HEK293 (cell line): Measurements from ENCODE around the gene TSLP.

ENCODE experiments used
- CTCF ChIP-seq: fragments of 450-650 bp; formaldehyde crosslinking; IDR thresholded peaks from 2 replicates; pipeline ENCODE4 v1.5.1; 2016; ENCODE audit warnings: missing biosample characterization, missing genetic modification characterization
- MYNN ChIP-seq: fragments of 450-650 bp; formaldehyde crosslinking; IDR thresholded peaks from 2 replicates; pipeline ENCODE4 v1.5.1; 2016; ENCODE audit warnings: missing biosample characterization, missing genetic modification characterization, borderline replicate concordance
- SP2 ChIP-seq: fragments of 450-650 bp; formaldehyde crosslinking; IDR thresholded peaks from 2 replicates; pipeline ENCODE4 v1.5.1; 2016; ENCODE audit warnings: missing biosample characterization, missing genetic modification characterization
- TSHZ1 ChIP-seq: fragments of 450-650 bp; formaldehyde crosslinking; IDR thresholded peaks from 2 replicates; pipeline ENCODE4 v1.5.1; 2016; ENCODE audit warnings: missing biosample characterization, missing genetic modification characterization, borderline replicate concordance
- ZBTB11 ChIP-seq: fragments of 450-650 bp; formaldehyde crosslinking; conservative IDR thresholded peaks from 2 replicates; pipeline ENCODE4 v1.5.1; 2016; ENCODE audit warnings: low read depth, missing biosample characterization, missing genetic modification characterization
- ZNF335 ChIP-seq: fragments of 450-650 bp; formaldehyde crosslinking; conservative IDR thresholded peaks from 2 replicates; pipeline ENCODE4 v1.5.1; 2016; ENCODE audit warnings: missing biosample characterization, missing genetic modification characterization
- ZNF488 ChIP-seq: fragments of 450-650 bp; formaldehyde crosslinking; IDR thresholded peaks from 2 replicates; pipeline ENCODE4 v1.5.1; 2016; ENCODE audit warnings: missing biosample characterization, missing genetic modification characterization
- ZNF544 ChIP-seq: fragments of 450-650 bp; formaldehyde crosslinking; IDR thresholded peaks from 2 replicates; pipeline ENCODE4 v1.5.0; 2017; ENCODE audit warnings: missing biosample characterization, missing genetic modification characterization
- ZNF670 ChIP-seq: fragments of 450-650 bp; formaldehyde crosslinking; IDR thresholded peaks from 2 replicates; pipeline ENCODE4 v1.5.1; 2016; ENCODE audit warnings: missing biosample characterization, missing genetic modification characterization, low read depth

- TF ChIP-seq CTCF (tag by site-specific recombination) (no peak), ZNF335 (tag by site-specific recombination) (no peak), TSHZ1 (tag by site-specific recombination) (no peak), MYNN (tag by site-specific recombination) (no peak), ZNF670 (no peak), ZNF488 (tag by site-specific recombination) (no peak), ZBTB11 (no peak), ZNF544 (tag by site-specific recombination) (no peak), SP2 (tag by site-specific recombination) (no peak)
Measured at GRCh38 chr5:111043712-111044506, 27.6 kb upstream of the TSLP start.
